ENCODE results near the gene ZSCAN10. TPM values are rescaled to one million over a fixed set of nuclear protein-coding genes. Genes with fewer than 3 reads are reported as not detected.
"Not testable (repeated sequence)": the region's sequence is repeated elsewhere in the genome, so short reads cannot be mapped to it uniquely, and the experiment has no call there.

Gene ZSCAN10
- total RNA-seq, 1 donor from 2014 or later, result 50.7 TPM

- Mint-ChIP-seq H3K27ac (ENCODE audit: unreplicated experiment) (no peak overlapping the region), H3K4me3 (ENCODE audit: unreplicated experiment) (peak overlapping the region; percentile 75), H3K36me3 (ENCODE audit: low read depth, unreplicated experiment) (peaks cover 20% of the 10 kb centered on the region), H3K27me3 (ENCODE audit: unreplicated experiment) (peaks cover 15% of the 10 kb centered on the region), H3K9me3 (ENCODE audit: unreplicated experiment) (no peaks in the 10 kb centered on the region), H3K4me1 (ENCODE audit: unreplicated experiment) (peaks cover 20% of the 10 kb centered on the region)
- TF ChIP-seq CTCF (IDR thresholded peaks at IDR 0.05; ENCODE audit: unreplicated experiment), result no peak
- no peak for DNase-seq (ENCODE audit: low spot score)
Observed at GRCh38 chr16:3057181-3058138, 41.6 kb downstream of the ZSCAN10 start.

- Mint-ChIP-seq H3K27me3 (ENCODE audit: unreplicated experiment) (peaks cover 15% of the 10 kb centered on the region), H3K9me3 (ENCODE audit: unreplicated experiment) (no peaks in the 10 kb centered on the region), H3K36me3 (ENCODE audit: low read depth, unreplicated experiment) (peaks cover 25% of the 10 kb centered on the region), H3K4me1 (ENCODE audit: unreplicated experiment) (peaks cover 20% of the 10 kb centered on the region), H3K27ac (ENCODE audit: unreplicated experiment) (no peak overlapping the region), H3K4me3 (ENCODE audit: unreplicated experiment) (no peak overlapping the region)
- no peak for DNase-seq (ENCODE audit: low spot score)
- no peak for TF ChIP-seq CTCF (IDR thresholded peaks at IDR 0.05; ENCODE audit: unreplicated experiment)
Observed at GRCh38 chr16:3056336-3057180, 42.5 kb downstream of the ZSCAN10 start.

- not testable (repeated sequence) for DNase-seq (ENCODE audit: low spot score); H3K27ac Mint-ChIP-seq (ENCODE audit: unreplicated experiment); H3K4me3 Mint-ChIP-seq (ENCODE audit: unreplicated experiment); H3K9me3 Mint-ChIP-seq (ENCODE audit: unreplicated experiment)
- Mint-ChIP-seq H3K36me3 (ENCODE audit: low read depth, unreplicated experiment) (peaks cover 32% of the 10 kb centered on the region), H3K4me1 (ENCODE audit: unreplicated experiment) (peaks cover 20% of the 10 kb centered on the region), H3K27me3 (ENCODE audit: unreplicated experiment) (peaks cover 14% of the 10 kb centered on the region)
Observed at GRCh38 chr16:3055734-3056115, 43.4 kb downstream of the ZSCAN10 start.

- H3K9me3 Mint-ChIP-seq (ENCODE audit: unreplicated experiment), result no peaks in the 10 kb centered on the region
- no peak for TF ChIP-seq CTCF (IDR thresholded peaks at IDR 0.05; ENCODE audit: unreplicated experiment)
- peaks cover 17% of the 10 kb centered on the region for H3K4me1 Mint-ChIP-seq (ENCODE audit: unreplicated experiment)
- peaks cover 32% of the 10 kb centered on the region for H3K36me3 Mint-ChIP-seq (ENCODE audit: low read depth, unreplicated experiment)
- no peak overlapping the region for H3K27ac Mint-ChIP-seq (ENCODE audit: unreplicated experiment)
- no peak for DNase-seq (ENCODE audit: low spot score)
- peak overlapping the region; percentile 57 for H3K4me3 Mint-ChIP-seq (ENCODE audit: unreplicated experiment)
- H3K27me3 Mint-ChIP-seq (ENCODE audit: unreplicated experiment), result peaks cover 12% of the 10 kb centered on the region
Observed at GRCh38 chr16:3054965-3055733, 43.9 kb downstream of the ZSCAN10 start.

GRCh38 chr16:3053330-3053710 lies 45.8 kb downstream of the ZSCAN10 start:
- H3K4me3 Mint-ChIP-seq (ENCODE audit: unreplicated experiment); H3K27ac Mint-ChIP-seq (ENCODE audit: unreplicated experiment); DNase-seq (ENCODE audit: low spot score); H3K9me3 Mint-ChIP-seq (ENCODE audit: unreplicated experiment): not testable (repeated sequence)
- peaks cover 14% of the 10 kb centered on the region for H3K27me3 Mint-ChIP-seq (ENCODE audit: unreplicated experiment)
- H3K36me3 Mint-ChIP-seq (ENCODE audit: low read depth, unreplicated experiment), result peaks cover 32% of the 10 kb centered on the region
- peaks cover 10% of the 10 kb centered on the region for H3K4me1 Mint-ChIP-seq (ENCODE audit: unreplicated experiment)

- H3K27ac Mint-ChIP-seq (ENCODE audit: unreplicated experiment); H3K9me3 Mint-ChIP-seq (ENCODE audit: unreplicated experiment); DNase-seq (ENCODE audit: low spot score); H3K4me3 Mint-ChIP-seq (ENCODE audit: unreplicated experiment): not testable (repeated sequence)
- H3K36me3 Mint-ChIP-seq (ENCODE audit: low read depth, unreplicated experiment), result peaks cover 32% of the 10 kb centered on the region
- peaks cover 17% of the 10 kb centered on the region for H3K27me3 Mint-ChIP-seq (ENCODE audit: unreplicated experiment)
- peaks cover 10% of the 10 kb centered on the region for H3K4me1 Mint-ChIP-seq (ENCODE audit: unreplicated experiment)
Observed at GRCh38 chr16:3052571-3053329, 46.3 kb downstream of the ZSCAN10 start.
